ENCODE measurements around the gene ABTB2.

ABTB2 gene

GRCh38 chr11:34284811-34285481 is 72.9 kb downstream of the ABTB2 start:
- DNase-seq (ENCODE audit: low read depth) = no peak

DNA sequence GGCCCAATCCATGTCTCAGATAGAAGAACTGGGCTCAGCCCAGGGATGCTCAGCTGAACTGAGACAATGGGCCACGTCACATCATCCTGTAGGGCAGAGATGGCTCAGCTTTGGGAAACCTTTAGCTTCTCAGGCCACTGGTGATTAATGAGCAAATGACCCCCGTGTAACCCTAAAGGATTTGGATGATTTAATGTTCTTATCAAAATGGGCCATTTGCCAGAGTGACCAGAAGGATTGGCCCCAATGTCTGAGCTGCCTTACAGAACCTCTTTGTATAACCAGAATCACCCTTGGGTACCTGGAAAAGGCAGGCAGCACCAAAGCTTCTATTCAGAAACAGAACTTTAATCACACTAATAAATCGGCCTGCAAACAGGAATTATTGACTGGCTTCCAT is 73.7 kb downstream of the ABTB2 start:
- no peak for DNase-seq (ENCODE audit: low read depth)

GRCh38 chr11:34280945-34281872 is 76.6 kb downstream of the ABTB2 start:
- DNase-seq (ENCODE audit: low read depth) = no peak

GRCh38 chr11:34278693-34279297 is 79.0 kb downstream of the ABTB2 start:
- no peak for DNase-seq (ENCODE audit: low read depth)

DNA sequence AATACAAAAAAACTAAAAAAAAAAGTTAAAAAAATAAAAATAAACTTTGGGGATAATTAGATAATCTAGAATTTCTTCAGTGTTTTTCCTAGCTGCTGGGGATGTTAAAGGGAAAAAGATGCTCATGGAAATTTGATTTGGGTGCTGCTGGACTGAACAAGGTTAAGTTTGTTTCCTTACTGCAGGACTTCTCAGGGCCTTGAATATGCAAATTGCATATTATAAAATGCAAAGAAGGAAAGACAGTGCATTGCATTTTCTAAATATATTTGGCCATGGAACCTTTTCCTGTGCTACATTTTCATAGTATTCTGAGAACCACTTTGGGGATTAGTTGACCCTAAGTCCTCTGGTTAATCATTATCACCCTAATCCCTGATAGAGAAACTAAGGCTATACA is 79.6 kb downstream of the ABTB2 start:
- DNase-seq (ENCODE audit: low read depth) = no peak

- DNase-seq (ENCODE audit: low read depth) = no peak
Measured at GRCh38 chr11:34277171-34277570, 80.6 kb downstream of the ABTB2 start.

GRCh38 chr11:34276352-34276864 is 81.4 kb downstream of the ABTB2 start:
- no peak for DNase-seq (ENCODE audit: low read depth)

- DNase-seq (ENCODE audit: low read depth) = no peak
Measured at GRCh38 chr11:34275486-34275885, 82.3 kb downstream of the ABTB2 start.

- no peak for DNase-seq (ENCODE audit: low read depth)
Measured at GRCh38 chr11:34274712-34275398, 83.0 kb downstream of the ABTB2 start.

DNA sequence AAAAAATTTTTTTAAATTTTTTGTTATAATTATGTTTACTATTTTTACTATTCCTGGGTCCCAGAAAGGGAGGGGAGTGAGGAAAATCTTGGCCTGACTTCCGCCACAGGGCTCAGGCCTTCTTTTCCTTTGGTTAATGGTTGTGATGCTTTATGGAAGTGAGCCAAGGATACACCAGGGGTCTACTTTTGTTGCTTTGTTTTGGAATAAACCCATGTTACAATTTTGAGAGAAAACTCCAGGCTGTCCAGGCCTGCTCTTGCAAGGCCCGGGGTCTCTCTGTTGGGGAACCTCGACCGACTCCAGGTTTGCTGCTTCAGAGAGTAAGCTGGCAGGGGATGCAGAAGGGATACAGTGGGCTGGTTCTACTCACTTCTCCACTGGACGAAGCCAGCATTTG is 84.7 kb downstream of the ABTB2 start:
- DNase-seq (ENCODE audit: low read depth) = no peak

DNA sequence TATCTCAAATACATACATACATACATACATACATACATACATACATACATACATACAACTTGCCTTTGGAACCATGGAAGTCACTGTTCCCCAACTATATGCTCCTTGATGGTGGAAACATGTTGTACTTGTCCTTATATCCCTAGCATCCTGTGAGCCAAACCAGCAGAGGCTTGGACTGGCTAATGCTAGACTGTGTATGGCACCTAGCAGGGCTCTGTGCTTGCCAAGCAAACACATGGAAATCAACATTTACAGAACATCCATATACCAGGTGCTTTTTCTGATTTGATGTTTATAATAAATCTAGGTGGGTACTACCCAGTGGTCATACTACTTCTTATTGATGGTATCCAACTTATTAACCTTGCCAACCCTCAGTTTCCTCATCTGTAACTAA is 86.1 kb downstream of the ABTB2 start:
- DNase-seq (ENCODE audit: low read depth) = no peak

- DNase-seq (ENCODE audit: low read depth) = no peak
Measured at GRCh38 chr11:34270711-34271110, 87.1 kb downstream of the ABTB2 start.

GRCh38 chr11:34269694-34270245 is 88.0 kb downstream of the ABTB2 start:
- DNase-seq (ENCODE audit: low read depth) = no peak

DNA sequence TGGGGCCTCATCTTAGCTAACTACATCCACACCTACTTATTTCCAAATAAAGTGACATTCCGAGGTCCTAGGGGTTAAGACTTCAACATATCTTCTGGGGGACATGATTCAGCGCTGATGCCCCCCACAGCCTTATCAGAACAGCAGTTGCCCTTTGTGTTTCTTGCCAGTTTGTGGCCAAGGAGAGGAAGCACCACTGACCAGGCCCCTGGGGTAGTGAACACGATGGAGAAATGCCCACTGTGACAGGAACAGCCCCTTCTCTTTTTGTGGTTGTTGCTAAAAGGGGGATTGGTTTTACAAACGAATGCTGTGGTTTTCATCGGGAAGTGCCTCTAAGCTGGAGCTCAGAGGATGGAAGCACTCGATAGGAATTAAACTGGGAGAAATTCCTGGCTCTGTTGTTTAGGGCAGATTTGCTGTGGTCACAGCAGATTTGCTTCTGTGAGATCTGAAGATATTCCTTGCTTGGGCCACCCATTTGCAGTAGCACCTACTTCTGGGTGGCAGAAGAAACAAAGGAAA is 88.8 kb downstream of the ABTB2 start:
- no peak for DNase-seq (ENCODE audit: low read depth)

DNA sequence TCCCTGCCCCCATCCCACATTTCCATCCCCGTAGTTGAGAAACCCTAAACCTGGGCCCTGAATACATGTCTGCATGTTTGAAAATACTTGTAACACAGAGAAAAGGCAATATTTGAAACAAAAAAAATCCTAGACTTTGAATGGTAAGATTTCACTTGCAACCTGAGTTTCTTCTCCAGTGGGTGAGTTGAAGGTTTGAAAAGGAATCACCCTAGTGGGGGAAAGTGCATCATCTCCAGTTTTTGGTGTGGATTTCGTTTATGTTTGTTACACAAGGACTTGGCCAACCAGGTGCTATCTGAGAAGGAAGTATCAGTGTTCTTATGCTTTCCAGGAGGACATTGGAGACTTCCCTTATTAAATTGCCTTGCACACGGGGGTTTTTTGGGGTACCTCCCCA is 90.4 kb downstream of the ABTB2 start:
- DNase-seq (ENCODE audit: low read depth) = no peak

DNA sequence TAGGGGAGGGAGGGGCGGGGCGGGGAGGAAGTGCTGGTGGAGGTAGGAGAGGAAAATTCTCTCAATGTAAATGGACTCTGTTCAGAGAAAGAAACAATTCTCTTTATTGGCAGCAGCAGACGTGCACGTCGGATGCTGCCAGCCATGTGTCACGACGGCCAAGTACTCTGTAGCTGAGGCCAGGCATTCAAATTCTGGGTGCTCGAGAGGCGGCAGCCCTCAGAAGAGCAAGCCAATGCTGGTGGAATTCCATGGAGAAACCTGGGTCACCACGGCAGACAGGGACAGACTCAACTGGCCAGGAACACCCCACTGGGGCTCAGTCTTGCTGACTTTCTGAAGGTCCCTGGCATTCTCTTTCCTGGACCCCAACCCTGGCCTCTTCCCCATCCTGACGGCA is 90.8 kb downstream of the ABTB2 start:
- DNase-seq (ENCODE audit: low read depth) = no peak

DNA sequence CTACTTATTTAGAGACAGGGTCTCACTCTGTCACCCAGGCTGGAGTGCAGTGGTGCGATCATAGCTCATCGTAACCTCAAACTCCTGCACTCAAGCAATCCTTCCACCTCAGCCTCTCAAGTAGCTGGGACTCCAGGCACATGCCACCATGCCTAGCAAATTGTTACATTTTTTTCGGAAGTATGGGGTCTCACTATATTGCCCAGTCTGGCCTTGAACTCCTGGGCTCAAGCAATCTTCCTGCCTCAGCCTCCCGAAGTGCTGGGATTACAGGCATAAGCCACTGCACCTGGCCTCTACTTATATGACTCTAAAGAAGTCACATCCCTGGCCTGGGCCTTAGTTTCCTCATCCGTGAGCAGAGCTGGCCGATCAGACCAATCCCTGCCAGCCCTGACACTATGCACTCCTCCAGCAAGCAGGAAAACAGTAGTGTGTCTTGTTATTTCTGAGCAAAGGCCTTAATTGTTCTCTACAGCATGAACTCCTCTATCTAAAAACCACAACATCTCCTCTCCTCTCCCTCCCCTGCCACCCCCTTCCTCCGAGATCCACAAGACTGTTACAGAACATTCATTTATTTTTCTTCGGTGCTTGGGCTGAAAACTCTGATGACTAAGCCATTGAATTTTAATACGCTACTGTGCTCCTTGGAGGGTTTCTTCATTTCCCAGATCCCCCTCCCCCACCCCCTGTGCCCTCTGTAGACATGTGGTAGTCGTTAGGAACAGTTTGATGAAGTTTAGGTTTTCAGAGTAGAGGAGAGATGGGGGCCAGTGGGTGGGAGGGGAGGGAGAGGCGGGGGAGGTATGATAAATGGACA is 91.5 kb downstream of the ABTB2 start:
- DNase-seq (ENCODE audit: low read depth) = no peak

- no peak for DNase-seq (ENCODE audit: low read depth)
Measured at GRCh38 chr11:34264303-34265110, 93.3 kb downstream of the ABTB2 start.

- DNase-seq (ENCODE audit: low read depth) = no peak
Measured at GRCh38 chr11:34263441-34264091, 94.2 kb downstream of the ABTB2 start.

Measured in T-helper 22 cell (primary cell).